Measurements from ENCODE around the gene PPP1R7. TPM values are rescaled to one million over a fixed set of nuclear protein-coding genes. Genes with fewer than 3 reads are reported as not detected.

PPP1R7 gene
- polyA plus RNA-seq, 10 donors: 62.8 to 85.5 (median 79.6) TPM

GRCh38 chr2:241116606-241117560 is 33.4 kb upstream of the PPP1R7 start:
- DNase-seq: no peak

- no peak for DNase-seq
Observed at GRCh38 chr2:241118737-241119505, 31.3 kb upstream of the PPP1R7 start.

- no peak for DNase-seq
Observed at GRCh38 chr2:241120440-241120839, 29.8 kb upstream of the PPP1R7 start.

- DNase-seq: no peak
Observed at GRCh38 chr2:241121008-241121407, 29.3 kb upstream of the PPP1R7 start.

GRCh38 chr2:241122376-241123002 is 27.8 kb upstream of the PPP1R7 start:
- no peak for DNase-seq

- no peak for DNase-seq
Observed at GRCh38 chr2:241123816-241124536, 26.3 kb upstream of the PPP1R7 start.

- DNase-seq: no peak
Observed at GRCh38 chr2:241125626-241126025, 24.6 kb upstream of the PPP1R7 start.

GRCh38 chr2:241126201-241126611 is 24.1 kb upstream of the PPP1R7 start:
- DNase-seq: no peak

- no peak for DNase-seq
Observed at GRCh38 chr2:241126771-241127202, 23.5 kb upstream of the PPP1R7 start.

GRCh38 chr2:241128266-241128665 is 22.0 kb upstream of the PPP1R7 start:
- DNase-seq: no peak

- no peak for DNase-seq
Observed at GRCh38 chr2:241129086-241129871, 21.0 kb upstream of the PPP1R7 start.

GRCh38 chr2:241130316-241130715 is 20.0 kb upstream of the PPP1R7 start:
- no peak for DNase-seq

GRCh38 chr2:241131531-241131930 is 18.7 kb upstream of the PPP1R7 start:
- no peak for DNase-seq

GRCh38 chr2:241132538-241133435 is 17.5 kb upstream of the PPP1R7 start:
- DNase-seq: no peak

- no peak for DNase-seq
Observed at GRCh38 chr2:241133436-241133820, 16.8 kb upstream of the PPP1R7 start.

GRCh38 chr2:241134711-241135110 is 15.6 kb upstream of the PPP1R7 start:
- no peak for DNase-seq

- peak in 1 of 3 donors; percentile 14 for DNase-seq
Observed at GRCh38 chr2:241135737-241136136, 14.5 kb upstream of the PPP1R7 start.

- no peak for DNase-seq
Observed at GRCh38 chr2:241136191-241136590, 14.1 kb upstream of the PPP1R7 start.

- no peak for DNase-seq
Observed at GRCh38 chr2:241136661-241137260, 13.5 kb upstream of the PPP1R7 start.

All from muscle of back (tissue), 11 donors.